Keratinocyte (primary cell): ENCODE results near the gene FNDC8.

ENCODE experiments used
- CTCF ChIP-seq, 3 experiments: IDR thresholded peaks in 1 of 3; conservative IDR thresholded peaks in 1 of 3; optimal IDR thresholded peaks in 1 of 3; 2 replicates in 2 of 3; 3 replicates in 1 of 3; pipeline versions ENCODE3 to v1.5.1; 2011; ENCODE audit warnings: low read length in 3 of 3, mild to moderate bottlenecking in 3 of 3, moderate library complexity in 2 of 3, control low read depth in 1 of 3, inconsistent platforms in 1 of 3; ENCODE audit not compliant: insufficient read depth in 2 of 3; ENCODE audit errors: extremely low read depth in 1 of 3
- EZH2 ChIP-seq: IDR thresholded peaks from one replicate; pipeline ENCODE4 v1.6.1; 2012; ENCODE audit warnings: inconsistent platforms, mild to moderate bottlenecking, low read length, moderate library complexity

- TF ChIP-seq CTCF (optimal IDR thresholded peaks at IDR 0.05 in 1 of 3, IDR thresholded peaks at IDR 0.05 in 1 of 3, conservative IDR thresholded peaks at IDR 0.05 in 1 of 3; ENCODE audit: extremely low read depth in 1 of 3, insufficient read depth in 2 of 3, low read length in 3 of 3) (no peak), EZH2 (no peak)
Measured at GRCh38 chr17:35116845-35117244, 4.6 kb upstream of the FNDC8 start.
